HG03378 (cell line): ENCODE measurements around the gene IFNAR1.

ENCODE experiments used
- ATAC-seq: cut with Tn5 transposase; IDR thresholded peaks from one replicate; pipeline ENCODE4 v1.9.1; 2021; ENCODE audit warnings: mild to moderate bottlenecking, moderate library complexity; ENCODE audit not compliant: unreplicated experiment

Gene IFNAR1

DNA sequence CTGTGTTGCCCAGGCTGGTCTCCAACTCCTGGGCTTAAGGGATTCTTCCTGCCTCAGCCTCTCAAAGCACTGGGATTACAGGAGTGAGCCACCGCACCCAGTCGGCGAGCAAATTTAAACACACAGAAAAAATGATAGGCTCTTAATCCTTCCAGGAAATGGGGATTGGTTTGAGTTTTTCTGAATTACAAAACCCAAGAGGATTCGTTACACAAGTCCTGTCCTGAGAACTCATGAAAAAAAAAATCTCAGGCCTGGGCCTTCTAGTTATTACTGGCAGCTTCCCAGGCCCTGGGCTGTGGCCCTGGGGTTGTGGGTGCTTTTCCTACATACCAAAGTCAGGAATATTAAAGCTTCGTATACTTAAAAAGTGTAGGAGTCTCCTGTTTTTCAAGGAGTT, 72.2 kb downstream of the IFNAR1 start:
- no peak for ATAC-seq

DNA sequence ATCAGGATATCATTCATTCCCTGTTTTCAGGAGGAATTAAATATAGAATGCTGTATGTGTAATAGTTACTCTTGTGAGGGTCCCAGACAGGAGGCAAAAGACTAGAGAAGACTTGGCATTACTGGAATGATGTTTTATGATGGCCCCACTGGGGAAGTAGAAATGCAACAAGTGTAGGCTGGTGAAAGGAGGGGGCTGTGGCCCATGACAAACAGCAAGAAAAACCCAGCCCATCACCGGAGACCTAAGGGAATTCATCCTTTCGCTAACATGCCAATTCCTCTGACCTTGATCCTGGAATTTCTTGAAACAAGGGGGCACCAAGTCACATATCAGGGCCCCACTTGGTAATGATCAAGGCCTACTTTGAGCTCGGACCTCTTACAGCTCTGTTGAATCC, 72.9 kb downstream of the IFNAR1 start:
- no peak for ATAC-seq

DNA sequence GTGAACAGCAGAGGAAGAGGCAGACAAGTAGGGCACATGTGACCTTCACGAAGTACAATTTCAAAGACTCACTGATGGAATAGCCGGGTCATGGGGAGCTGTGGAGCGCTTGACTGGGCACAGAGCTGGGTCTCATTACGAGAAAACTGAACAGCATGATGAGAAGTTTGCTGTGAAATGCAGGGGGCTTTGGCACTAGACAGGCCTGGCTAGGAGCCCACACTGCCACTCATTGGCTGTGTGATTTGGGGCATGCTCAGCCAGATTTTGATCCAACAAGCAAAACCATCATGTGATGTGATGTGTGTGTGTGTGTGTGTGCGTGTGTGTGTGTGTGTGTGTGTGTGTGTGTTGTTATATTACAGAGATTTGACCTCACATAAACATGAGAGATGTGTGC, 73.6 kb downstream of the IFNAR1 start:
- ATAC-seq = no peak

DNA sequence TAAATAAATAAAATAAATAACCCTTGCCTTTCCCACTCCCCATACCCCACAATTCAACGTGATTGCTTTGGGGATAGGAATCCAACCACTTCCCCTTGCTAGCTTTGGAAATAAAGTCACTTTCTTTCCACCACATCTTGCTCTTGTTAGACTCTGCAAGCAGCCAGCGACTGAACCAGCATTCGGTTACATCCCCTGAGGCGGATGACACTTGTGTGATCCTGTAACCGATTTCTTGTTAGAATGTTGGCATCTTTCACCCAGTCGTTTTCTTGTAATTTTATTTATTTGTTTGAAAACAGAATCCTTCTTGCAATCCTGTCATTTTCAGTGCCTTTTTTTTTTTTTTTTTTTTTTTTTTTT, 76.8 kb downstream of the IFNAR1 start:
- ATAC-seq = no peak

DNA sequence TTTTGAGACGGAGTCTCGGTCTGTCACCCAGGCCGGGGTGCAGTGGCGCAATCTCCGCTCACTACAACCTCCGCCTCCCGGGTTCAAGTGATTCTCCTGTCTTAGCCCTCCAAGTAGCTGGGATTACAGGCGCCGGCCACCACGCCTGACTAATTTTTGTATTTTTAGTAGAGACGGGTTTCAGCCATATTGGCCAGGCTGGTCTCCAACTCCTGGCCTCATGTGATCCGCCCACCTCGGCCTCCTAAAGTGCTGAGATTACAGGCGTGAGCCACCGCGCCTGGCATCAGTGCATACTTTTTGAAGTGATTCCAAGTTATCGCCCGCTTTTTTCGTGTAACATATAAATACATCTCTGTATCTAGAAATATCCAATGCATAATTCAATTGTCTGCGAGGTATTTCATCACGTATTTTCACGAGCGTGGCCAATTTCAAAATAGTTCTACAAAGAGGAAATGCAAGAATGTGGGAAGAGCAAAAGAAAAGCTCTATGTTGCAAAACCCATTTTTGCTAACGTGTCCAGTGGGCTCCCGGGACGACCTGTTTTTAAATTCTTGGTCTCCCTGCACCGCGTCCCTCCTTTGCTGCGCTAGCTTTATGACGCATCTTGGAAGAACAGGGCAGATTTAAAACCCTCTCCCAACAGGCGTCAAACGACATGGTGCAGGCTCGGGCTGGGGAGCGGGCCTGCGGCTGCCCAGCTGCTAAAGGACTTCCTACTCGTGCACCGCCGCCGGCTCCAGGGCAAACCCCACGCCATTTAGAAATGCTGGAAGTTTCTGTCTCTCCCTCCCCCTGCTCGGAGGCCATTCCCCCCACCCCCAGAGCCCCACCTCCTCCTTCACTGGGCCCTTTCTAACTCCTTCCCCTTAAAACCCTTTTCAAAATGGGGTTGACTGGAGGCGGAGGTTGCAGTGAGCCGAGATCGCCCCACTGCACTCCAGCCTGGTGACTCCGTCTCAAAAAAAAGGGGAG, 77.5 kb downstream of the IFNAR1 start:
- ATAC-seq = no peak

DNA sequence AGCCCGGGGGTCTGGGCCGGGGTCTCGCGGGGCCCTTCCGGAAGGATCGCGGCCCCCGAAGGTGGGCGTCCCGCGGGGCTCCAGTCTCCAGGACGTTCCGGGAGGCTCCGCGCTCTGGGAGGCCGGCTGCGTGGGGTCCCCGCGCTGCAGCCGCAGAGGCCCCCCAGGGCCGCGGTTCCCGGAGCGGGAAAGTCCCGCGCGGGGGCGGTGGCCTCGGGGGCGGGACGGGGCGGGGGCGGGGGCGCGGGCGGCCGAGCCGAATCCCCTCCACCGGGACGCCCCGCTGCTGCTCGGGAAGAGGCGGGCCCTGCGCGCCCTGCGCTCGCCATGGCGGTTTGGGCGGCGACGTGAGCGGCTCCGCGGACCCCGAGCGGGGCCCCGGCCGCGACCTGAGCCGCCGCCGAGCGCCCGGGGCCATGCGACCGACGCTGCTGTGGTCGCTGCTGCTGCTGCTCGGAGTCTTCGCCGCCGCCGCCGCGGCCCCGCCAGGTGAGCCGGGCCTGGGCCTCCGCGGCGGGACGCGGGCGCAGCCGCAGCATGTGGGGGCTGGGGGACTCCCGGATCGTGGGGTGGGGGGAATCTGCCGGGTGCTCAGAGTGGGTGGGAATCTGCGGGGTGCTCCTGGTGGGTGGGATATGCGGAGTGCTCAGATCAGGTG, 78.5 kb downstream of the IFNAR1 start, which contains the start of gene IFNGR2:
Gene IFNGR2 (plus strand): TSS at position 286 of the 658 bp plus-strand sequence. CDS start 131 bp downstream, at position 417.
- no peak for ATAC-seq

DNA sequence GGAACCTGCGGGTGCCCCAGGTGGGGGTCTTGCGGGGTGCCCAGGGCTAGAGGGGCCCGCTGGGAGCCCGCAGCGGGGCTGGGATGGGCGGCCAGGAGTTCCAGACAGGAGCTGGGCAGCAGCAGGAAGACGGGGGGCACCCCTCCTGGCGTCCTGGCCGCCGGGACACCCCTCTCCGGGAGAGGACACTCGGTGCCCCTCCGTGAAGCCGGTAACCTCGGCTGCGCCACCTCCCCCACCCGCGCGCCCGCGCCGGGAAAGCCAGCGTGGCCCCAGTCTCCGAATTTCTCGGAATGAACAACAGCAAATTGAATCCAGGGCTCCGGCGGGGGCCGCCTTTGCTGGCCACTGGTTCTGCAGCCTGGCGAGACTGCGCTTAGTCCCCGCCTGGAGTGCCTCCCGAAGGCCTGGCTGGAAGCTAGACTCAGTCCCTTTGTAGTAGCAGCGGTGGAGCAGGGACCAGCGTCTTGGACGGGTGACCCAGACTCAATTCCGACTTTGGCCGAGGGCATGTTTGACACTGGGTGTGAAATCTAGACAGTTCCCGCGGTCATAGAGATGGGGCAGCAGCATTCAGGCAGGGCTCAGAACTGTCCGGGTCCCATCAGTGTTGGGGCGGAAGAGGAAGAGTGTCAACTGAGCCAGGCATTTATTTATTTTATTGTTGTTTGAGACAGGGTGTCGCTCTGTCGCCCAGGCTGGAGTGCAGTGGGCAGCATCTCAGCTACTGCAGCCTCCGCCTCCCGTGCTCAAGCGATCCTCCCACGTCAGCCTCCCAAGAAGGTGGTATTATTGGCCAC, 79.2 kb downstream of the IFNAR1 start:
- no peak for ATAC-seq

DNA sequence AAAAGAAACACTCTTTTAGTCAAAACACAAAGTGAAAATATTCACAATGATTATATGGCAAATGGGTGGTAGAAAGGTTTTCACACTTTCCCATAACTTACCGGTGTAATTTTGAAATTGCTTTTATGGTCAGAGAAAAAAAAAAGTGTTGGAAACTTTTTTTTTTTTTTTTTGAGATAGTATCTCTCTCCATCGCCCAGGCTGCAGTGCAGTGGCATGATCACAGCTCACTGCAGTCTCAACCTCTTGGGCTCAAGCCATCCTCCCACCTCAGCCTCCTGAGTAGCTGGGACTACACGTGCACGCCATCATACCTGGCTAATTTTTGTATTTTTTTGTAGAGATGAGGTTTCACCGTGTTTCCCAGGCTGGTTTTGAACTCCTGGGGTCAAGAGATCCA, 81.7 kb downstream of the IFNAR1 start:
- no peak for ATAC-seq
